HG02943 (cell line): ENCODE results near the gene SIK3.

ENCODE experiments used
- ATAC-seq: cut with Tn5 transposase; IDR thresholded peaks from one replicate; pipeline ENCODE4 v1.9.1; 2021; ENCODE audit warnings: mild to moderate bottlenecking, low read depth, moderate library complexity; ENCODE audit not compliant: unreplicated experiment

Gene SIK3

DNA sequence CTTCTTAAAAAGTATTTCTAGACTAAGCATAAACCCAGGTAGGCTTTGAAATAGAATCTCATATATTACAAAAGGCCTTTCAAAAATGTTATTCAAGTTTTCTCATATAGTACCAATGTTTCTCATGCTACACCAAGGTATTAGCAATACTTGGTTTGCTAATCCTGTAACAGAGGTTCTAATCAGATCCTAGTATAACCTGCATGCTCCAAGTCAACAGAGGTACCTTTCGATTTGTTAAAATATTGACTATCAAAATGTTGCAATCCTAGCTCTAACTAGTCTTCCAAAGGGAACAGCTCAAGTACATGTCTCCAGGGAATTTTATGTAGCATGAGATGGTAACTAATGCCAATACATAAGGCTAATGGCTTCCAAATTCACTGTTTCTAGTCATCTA lies 162.7 kb downstream of the SIK3 start:
- ATAC-seq = no peak

DNA sequence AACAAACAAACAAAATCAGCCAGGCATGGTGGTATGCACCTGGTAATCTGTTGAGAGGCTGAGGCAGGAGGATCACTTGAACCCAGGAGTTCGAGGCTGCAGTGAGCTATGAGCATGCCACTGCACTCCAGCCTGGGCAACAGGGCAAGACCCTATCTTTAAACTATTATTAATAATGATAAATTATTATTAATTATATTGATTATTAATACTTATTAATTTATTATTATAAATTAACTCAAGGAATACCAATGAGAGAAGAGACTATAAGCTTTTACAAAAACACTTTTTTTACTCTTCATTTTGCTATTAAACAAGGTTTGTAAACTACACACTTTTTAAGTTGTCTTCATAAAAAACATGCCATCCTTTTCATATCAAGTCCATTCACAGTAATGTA lies 163.1 kb downstream of the SIK3 start:
- ATAC-seq = no peak

DNA sequence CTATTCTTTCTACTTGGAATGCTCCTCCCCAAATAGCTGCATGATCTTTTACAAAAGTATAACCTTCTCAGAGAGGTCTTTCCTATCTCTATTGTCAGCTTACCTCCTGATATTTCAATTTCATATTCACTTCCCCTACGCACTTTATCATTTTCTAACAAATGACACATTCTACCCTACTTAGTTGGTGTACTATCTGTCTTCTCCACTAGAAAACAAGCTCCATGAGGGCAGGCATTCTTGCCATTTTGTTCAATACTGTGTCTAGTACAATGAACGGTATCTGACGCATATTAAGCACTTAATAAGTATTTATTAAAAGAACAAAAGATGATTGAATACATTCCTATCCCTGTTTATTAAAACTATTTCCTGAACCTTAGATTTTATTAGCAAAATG lies 164.3 kb downstream of the SIK3 start:
- no peak for ATAC-seq

DNA sequence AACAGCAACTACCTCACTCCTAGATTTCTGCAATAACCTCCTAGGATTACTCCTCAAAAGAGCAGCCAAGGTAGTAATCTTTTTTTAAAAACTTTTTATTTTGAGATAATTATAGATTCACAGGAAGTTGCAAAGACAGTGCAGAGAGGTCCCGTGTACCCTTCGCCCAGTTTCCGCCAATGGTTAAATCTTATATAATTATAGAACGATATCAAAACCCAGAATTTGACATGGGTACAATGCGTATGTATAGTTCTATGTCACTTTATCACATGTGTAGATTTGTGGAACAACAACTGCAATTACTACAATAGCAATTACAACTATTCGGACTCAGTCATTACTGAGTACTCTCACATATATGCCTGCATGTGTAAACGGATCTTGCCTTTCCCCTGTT lies 166.0 kb downstream of the SIK3 start:
- no peak for ATAC-seq

DNA sequence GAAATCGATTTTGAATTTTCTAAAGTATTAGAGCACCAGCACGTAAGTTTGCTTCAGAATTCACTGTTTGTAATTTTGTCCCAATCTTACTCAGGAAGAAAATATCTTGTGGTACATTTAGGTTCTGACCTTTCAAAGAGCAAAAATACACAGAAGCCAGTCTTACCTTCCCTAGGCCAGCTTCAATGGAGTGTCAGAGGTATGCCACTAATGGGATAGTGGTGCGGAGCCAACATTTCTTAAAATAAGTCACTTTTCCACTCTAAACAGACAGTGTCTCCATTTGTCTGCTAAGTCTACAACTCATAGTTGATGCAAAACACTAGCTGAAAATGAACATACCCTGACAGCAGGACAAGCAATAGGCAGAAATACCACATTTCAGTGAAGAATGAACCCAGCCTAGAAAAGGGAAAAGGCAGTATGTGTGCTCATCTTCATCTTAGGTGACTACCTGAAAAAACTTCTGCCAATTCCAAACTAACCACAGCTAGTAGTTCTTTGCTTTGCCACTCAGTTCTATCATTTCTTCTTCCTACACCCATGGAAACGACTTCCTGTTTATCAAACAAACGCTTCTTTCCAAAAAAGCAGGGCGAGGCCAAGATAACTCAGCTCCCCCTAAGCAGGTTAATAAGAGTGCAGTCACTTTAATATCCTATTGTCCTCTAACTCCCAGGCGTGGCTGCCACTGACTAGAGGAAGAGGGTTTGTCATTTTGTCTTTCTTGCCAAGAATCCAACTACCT lies 166.8 kb downstream of the SIK3 start:
- no peak for ATAC-seq

DNA sequence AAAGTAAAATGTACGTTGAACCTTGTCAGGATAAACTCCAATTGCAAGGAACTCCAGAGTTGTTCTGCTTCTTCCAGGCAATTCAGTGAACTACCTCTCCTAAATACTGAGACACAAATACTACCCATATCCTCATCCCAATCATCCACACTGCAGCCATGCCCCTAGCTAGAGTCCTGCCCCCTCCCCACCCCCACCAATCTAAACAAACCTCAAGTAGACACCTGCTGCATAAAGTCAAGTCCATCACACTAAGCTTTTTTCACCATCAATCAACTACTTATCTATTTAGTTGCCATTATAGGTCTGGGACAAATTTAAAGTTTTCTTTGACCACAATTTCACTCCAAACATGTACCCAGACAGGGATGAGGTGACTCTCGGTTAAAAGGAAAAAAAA lies 167.6 kb downstream of the SIK3 start:
- ATAC-seq = no peak

DNA sequence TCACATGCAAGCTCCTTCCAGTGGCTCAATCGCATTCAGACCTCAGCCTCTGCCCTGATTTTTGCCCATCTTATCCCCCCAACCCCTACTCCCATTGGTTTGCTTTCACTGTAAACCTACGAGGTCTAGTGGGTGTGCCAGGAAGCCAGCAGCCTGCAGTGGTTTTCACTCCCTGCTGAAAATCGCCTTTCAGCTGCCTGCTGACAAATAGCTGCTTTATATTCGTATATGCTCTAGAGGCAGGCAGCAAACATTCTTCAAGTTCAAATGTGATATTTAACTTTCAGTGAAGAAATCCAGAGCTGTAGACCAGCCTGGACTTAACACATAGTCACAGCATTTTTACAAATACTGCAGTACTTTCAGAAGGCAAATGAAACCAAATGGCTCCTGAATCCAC lies 168.1 kb downstream of the SIK3 start:
- no peak for ATAC-seq

DNA sequence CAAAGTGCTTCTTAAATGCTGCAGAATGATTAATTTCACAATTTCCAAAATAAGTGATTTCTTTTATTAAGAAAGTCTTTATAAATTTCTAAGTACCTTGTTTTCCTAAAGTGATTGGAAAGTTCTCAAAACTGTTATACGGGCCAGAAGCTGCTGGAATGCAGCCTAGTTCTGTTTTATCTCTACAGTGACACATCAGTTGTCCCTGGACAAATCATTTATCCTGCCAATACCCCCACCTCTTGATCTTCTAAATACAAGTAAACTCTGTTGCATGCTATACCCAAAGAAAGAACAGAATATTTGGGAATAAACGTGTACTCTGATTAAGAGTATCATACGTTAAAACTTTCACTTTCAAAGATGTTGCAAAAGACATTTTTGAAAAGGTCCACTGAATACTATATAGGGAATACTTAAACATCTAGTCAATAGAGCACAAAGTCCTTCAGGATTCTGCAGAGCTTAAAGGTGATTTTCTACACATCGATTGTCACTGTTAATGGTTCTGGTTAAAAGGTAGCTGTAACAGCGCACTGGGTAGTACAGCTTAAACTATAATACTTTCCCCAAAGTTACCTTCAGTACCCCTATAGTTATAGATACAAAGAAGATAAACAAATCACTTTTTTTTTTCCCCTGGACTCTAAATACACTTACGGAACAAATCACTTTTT lies 168.7 kb downstream of the SIK3 start:
- ATAC-seq = no peak

DNA sequence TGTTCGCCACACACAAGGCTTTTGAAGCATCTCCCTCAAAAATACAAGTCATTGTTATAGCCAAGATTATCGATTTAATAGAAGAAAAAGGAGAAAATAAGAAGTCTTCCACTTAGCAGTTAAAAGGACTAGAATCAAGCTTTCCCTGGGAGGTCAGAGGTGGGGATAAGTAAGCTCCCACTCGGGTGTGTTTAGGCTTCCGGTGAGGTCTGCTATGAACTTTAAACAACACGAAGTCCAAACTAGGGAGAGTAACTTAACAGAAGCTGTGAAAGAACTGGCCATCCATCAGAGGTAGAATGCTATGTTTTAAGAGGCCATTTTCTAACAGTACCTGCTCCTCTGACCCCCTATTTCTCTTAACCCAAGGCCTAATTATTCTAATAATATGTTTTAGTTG lies 169.4 kb downstream of the SIK3 start:
- ATAC-seq = no peak

DNA sequence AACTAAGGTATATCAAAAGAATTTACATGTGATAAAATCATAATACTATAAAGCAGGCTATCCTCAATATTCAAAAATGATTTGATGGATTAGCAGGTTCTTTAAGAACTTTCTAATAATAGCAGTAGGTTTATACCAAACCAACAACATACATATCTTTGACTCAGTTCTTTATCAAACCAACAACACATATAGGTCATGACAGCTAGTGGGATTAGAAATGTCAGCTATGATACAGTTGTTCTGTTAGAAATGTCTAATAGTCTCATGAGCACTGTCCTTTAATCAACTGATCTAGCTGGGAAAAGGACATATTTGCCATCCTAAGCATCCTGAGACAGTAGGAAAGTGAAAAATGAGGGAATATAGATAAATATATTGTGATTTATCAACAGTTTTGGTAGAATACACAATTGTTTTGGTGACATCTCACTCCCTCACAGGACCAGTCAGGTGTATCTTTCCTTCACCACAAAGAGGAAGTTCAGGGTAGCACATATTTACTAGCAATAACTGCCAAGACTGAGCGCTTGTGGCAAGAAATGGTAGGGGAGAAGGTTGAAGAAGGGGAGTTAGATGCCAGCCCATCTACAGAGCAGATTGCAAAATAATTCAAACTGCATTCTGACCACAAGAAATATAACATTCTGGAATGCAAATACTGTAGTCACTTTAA lies 170.0 kb downstream of the SIK3 start:
- peak; percentile 65 for ATAC-seq

DNA sequence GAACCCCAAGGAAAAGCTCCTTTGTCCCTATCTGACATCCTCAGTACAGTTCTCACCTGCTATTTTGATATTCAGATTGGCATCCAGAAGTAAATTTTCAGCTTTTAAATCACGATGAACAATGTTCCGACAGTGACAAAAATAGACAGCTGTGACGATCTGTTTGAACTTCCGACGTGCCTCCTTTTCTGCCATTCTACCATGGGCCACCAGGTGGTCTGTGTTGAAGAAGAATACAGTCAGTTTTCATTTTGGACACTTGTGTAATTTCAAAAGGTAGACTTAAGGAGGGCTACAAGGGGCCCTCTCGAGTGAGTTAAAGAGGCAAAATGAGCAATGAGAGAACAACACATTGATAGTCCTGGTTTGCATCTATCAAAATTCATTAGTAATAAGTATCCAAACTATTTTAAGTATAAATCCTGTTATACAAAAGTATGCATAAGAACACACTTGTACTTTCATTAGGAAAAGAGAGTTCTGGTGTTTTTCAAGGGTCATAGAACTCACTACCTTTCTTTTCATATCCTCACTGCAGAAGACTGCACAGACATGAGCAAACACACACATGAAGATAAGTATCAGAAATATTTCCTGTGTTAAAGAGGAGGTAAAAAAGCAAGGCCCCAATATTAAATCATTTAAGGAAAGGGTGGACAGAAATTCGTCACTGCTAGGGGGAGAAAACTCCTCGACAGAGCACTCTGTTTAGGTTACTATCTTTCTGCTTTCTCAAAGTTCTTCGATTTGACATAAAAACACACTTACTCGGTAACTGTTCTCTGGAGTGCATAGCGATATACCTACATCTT lies 170.9 kb downstream of the SIK3 start:
- no peak for ATAC-seq

DNA sequence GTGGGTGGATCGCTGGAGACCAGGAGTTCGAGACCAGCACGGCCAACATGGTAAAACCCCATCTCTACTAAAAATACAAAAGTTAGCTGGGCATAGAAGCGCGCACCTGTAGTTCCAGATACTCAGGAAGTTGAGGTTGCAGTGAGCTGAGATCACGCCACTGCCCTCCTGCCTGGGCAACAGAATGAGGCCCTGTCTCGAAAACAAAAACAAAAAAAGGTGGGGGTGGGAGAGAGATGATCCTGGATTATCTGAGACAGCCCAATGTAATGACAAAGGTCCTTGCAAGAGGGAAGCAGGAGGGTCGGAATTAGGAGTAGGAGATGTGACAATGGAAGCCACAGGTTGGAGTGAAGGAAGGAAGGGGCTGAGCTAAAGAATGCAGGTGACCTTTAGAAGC lies 173.2 kb downstream of the SIK3 start:
- ATAC-seq = no peak

DNA sequence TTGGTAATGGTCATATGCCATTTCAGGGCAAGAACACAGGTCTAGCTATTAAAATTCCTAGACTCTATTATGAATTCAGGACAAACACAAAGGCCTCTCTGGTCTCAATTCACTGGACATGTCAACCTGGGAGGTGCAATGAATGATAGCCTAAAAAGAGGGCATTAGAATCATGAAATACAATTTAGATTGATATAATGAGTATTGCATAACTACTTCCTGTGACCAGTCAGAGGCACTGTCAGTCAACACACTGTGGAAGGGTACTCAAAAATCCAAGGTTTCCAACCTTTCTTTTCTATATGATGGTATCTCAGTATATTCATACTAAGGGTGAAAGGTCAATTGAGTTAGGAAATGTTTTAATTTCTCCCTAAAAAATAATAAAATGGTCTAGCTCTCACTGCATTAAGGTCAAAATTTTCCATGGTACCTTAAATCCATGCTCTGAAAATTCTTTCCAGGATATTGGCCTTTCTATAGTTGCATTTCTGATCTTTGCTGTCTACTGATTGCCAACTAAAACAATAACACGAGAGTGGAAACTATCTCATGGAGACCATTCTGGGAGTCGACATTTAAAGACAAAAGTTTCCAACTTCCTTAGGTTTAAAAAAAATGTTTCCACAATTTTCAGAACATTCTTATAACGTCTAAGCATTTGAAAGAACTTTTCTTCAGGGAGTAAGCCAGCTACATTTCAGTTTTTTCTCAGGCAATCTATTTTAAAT lies 179.1 kb downstream of the SIK3 start:
- no peak for ATAC-seq

DNA sequence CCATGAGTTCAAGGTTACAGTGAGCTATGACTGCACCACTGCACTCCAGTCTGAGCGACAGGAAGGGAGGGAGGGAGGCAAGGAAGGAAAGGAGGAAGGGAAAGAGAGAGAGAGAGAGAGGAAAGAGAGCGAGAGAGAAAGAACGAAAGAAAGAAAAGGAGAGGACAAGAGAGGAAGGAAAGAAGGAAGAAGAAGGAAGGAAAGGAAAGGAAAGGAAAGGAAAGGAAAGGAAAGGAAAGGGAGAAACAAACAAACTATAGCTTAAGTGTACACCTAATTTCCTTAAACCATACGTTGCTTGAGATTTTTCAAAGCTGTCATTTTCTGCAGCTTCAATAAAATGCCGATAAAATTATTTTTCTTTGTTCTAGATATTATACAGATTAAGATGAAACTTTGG lies 180.6 kb downstream of the SIK3 start:
- no peak for ATAC-seq

DNA sequence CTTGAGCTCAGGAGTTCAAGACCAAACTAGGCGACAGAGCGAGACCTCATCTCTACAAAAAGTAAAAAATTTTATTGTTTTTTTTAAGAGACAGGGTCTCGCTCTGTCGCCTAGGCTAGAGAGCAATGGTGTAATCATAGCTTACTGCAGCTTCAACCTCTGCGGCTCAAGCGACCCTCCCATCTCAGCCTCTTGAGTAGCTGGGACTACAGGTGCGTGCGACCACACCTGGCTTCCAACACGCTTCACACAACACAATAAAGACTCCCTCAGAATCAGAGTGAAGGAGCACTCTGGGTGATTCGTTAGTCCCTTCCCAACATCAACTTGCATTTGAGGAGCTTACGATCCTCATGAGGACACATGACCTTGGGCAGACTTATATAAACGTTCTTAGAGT lies 181.3 kb downstream of the SIK3 start:
- ATAC-seq = no peak

DNA sequence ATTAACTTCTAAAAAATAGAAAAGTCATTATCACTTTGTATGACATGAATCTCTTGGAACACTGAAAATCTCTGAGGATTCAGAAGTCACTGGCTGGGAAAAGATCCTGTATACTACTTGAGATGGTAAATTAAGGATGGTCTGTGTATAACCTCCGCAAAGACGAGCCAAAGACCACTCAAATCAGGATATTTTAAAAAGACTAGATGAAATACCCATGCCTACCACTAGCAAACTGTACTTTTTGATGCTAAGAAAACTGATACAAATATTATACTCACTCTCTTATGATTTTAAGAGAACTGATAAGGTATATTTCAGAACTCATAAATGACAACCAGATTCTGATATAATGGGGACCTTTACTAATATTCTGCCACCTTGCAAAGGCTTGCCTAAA lies 182.2 kb downstream of the SIK3 start:
- ATAC-seq = no peak

DNA sequence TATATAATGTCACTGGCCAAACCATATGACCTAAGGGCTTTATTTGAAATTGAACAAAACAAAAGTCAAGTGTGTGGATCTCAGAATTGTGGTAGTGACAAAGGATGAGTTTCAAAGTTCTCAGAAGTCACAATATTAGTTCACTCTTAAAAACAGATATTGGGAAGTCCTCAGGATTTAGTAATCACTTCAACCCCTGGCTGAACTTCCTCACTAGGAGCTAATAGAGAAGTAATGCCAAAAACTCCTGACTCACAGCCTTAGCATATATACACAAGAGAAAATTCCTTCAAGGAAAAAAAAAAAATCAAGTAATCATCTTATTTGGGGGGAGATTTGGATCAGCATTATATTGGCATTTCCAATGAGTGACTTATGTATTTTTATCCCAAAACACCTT lies 185.2 kb downstream of the SIK3 start:
- no peak for ATAC-seq

DNA sequence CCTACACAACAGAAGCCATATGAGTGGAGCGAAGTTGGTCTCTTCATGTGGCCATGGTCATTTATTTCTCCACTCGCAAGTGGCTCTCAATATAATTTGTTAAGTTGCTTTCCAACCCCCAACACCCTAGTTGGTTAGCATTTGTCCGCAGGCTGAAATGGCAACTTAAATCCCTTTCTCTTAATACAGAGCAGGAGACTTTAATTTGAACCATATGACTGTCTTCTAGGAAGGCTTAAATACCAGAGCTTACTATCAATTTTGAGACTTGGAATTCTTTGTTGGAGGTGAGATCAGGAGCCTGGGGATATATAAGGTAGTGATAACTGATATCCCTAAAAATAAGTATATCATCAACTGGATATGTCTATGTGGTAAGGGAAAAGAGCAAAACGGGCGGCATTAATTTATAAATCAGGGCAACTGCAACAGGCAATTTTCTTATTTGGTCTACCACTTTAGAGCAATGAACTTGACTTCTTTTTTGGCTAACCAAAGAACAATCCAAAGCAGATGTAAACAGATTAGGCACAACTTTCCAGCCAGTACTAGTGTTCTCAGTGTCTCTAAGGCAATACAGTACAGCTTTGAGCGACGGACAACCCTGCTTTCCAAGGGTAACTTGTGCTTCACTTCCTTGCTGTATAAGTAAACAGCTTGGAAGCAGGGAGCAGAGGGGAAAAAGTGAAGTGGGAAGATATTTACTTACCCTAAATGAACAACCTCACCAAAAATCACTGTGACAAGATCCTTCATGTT lies 186.1 kb downstream of the SIK3 start:
- no peak for ATAC-seq

DNA sequence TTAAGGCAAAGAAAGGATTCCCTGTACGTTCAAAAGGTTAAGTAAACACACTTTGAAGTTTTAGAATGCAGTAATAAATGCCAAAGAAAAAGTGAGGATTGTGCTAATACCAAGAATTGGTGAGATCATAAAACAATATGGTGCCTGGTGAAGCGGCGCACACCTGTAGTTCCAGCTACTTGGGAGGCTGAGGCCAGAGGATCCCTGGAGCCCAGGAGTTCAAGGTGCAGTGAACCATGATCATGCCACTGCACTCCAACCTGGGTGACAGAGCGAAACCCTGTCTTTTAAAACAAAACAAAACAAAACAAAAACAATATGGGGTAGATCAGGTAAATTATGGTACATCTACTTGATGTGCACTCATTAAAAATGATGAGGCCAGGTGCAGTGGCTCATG lies 187.4 kb downstream of the SIK3 start:
- no peak for ATAC-seq

DNA sequence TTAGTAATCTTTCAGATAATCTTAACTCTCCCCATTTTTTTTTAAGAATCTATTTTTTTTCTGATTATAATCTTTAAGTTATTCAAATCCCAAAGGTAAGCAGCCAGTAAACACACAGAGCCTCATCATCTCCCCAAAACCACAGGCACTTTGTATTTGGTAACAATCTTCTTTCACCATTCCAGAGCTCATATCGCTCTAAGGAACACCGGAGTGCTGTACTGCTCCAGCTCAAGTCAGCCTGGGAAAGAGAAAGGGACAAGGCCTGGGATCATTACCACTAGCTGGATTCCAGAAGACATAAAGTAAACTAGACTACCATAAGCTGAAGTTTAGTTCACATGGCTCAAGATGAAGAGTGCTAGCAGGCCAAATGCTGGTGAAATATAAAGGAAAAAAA lies 187.8 kb downstream of the SIK3 start:
- ATAC-seq = no peak
